ENCODE results near the gene TRIM28. TPM values are rescaled to one million over a fixed set of nuclear protein-coding genes. Genes with fewer than 3 reads are reported as not detected.

Gene TRIM28
- total and polyA plus RNA-seq, 9 of the 15 experiments (the other 6 are each of a cell fraction or from before 2014, with no cell fraction given): 12.1 to 797 (median 490) TPM

GRCh38 chr19:58560921-58561320, 17.1 kb downstream of the TRIM28 start:
- Histone ChIP-seq H4K20me1 (replicated peaks; ENCODE audit: control insufficient read depth, insufficient read depth, low read length) (no peaks in the 10 kb centered on the region), H3K27me3 (ENCODE audit: control insufficient read depth in 2 of 2, insufficient read depth in 2 of 2, low read length in 2 of 2) (no peaks in the 10 kb centered on the region), H3K4me2 (ENCODE audit: insufficient read depth, low read length) (peak overlapping the region; percentile 98; the same call in 1 of the 2 replicates), H3K9ac (ENCODE audit: insufficient read depth in 1 of 2, low read depth in 2 of 2, low read length in 2 of 2) (peak overlapping the region in 1 of 2 experiments; percentile 49; a peak in 2 of 4 replicates), H3K27ac (ENCODE audit: extremely low read depth, low read depth, low read length) (peak overlapping the region; percentile 94; the same call in 1 of the 3 replicates), H3K79me2 (ENCODE audit: control insufficient read depth, insufficient read depth, low read length) (peaks cover 43% of the 10 kb centered on the region), H3K9me3 (replicated peaks; ENCODE audit: control insufficient read depth, insufficient read depth, low read depth, low read length) (no peaks in the 10 kb centered on the region), H3K4me3 (no peak overlapping the region), H3K4me1 (replicated peaks in 1 of 2; ENCODE audit: control insufficient read depth in 2 of 2, insufficient read depth in 2 of 2, low read length in 2 of 2) (peaks cover 22 to 53% of the 10 kb centered on the region in 2 experiments), H3K36me3 (ENCODE audit: control insufficient read depth, insufficient read depth, low read length) (peaks cover 22% of the 10 kb centered on the region; the same call in 2 of the 3 replicates), H2AFZ (ENCODE audit: low read depth, low read length) (no peak overlapping the region), H3K9me1 (ENCODE audit: control insufficient read depth, insufficient read depth, low read length) (peaks cover 3% of the 10 kb centered on the region)
- no peak for ATAC-seq
- in situ Hi-C loops (cut with MboI) (no loop called here), intact Hi-C loops (cut with micrococcal nuclease) (no loop called here)
- POLR2A ChIA-PET: interaction anchor here (2.4 to 2.7 kb wide), 2 partner anchors 8 to 11 kb away, joined by 14 to 24 read pairs; partner anchors contain the start of gene MZF1
- no peak for DNase-seq (ENCODE audit: extremely low read depth in 1 of 4, low spot score in 3 of 4)
- FAIRE-seq: no peak
- no TSS peak for BruUV-seq (replicated peaks)
- CTCF ChIA-PET (ENCODE audit: low intra/inter-chr PET ratio): interaction anchor here (0.5 kb wide), 1 partner anchor 290 kb away, joined by 3 read pairs; no protein-coding TSS in a partner anchor
- TF ChIP-seq MTA1 (IDR thresholded peaks at IDR 0.05; ENCODE audit: borderline replicate concordance): no peak

- no peaks in the 10 kb centered on the region for H3K9me3 ChIP-seq (replicated peaks; ENCODE audit: control insufficient read depth, insufficient read depth, low read depth, low read length)
- H3K4me1 ChIP-seq (replicated peaks in 1 of 2; ENCODE audit: control insufficient read depth in 2 of 2, insufficient read depth in 2 of 2, low read length in 2 of 2): peaks cover 16 to 46% of the 10 kb centered on the region in 2 experiments; a peak in 4 of 5 replicates
- no peak overlapping the region for H3K27ac ChIP-seq (ENCODE audit: extremely low read depth, low read depth, low read length)
- no peaks in the 10 kb centered on the region for H4K20me1 ChIP-seq (replicated peaks; ENCODE audit: control insufficient read depth, insufficient read depth, low read length)
- H3K79me2 ChIP-seq (ENCODE audit: control insufficient read depth, insufficient read depth, low read length): peaks cover 37% of the 10 kb centered on the region
- TF ChIP-seq PBX2 (CRISPR knock-in tag; IDR thresholded peaks at IDR 0.05; ENCODE audit: low read depth) (0 out of 2 replicates have a peak, but pooled peaks have one; percentile 7), PBX2 (tag; conservative IDR thresholded peaks at IDR 0.05; ENCODE audit: low read depth) (no peak), ZNF76 (CRISPR knock-in tag; IDR thresholded peaks at IDR 0.05; ENCODE audit: borderline replicate concordance) (no peak), ZNF445 (CRISPR knock-in tag; IDR thresholded peaks at IDR 0.05; ENCODE audit: low read depth) (no peak)
- no peaks in the 10 kb centered on the region for H3K27me3 ChIP-seq (ENCODE audit: control insufficient read depth in 2 of 2, insufficient read depth in 2 of 2, low read length in 2 of 2)
- in situ Hi-C loops (cut with MboI) (no loop called here), intact Hi-C loops (cut with micrococcal nuclease) (no loop called here)
- no peak overlapping the region for H3K4me2 ChIP-seq (ENCODE audit: insufficient read depth, low read length)
- no peaks in the 10 kb centered on the region for H3K9me1 ChIP-seq (ENCODE audit: control insufficient read depth, insufficient read depth, low read length)
- no TSS peak for BruUV-seq (replicated peaks)
- H3K36me3 ChIP-seq (ENCODE audit: control insufficient read depth, insufficient read depth, low read length): peaks cover 16% of the 10 kb centered on the region; the same call in 2 of the 3 replicates
- no peak overlapping the region for H3K9ac ChIP-seq (ENCODE audit: insufficient read depth in 1 of 2, low read depth in 2 of 2, low read length in 2 of 2)
- ATAC-seq (no peak), FAIRE-seq (no peak), DNase-seq (ENCODE audit: extremely low read depth in 1 of 4, low spot score in 3 of 4) (no peak)
- no peak overlapping the region for H3K4me3 ChIP-seq
- no peak overlapping the region for H2AFZ ChIP-seq (ENCODE audit: low read depth, low read length)
- POLR2A ChIA-PET: interaction anchor here (2.7 kb wide), 1 partner anchor 10 kb away, joined by 24 read pairs; the partner anchor contains the start of gene MZF1
- 84% methylated on average over 14 of the region's 16 CpGs for WGBS (ENCODE audit: insufficient coverage, low coverage, missing lambda C conversion rate)
- CTCF ChIA-PET (ENCODE audit: low intra/inter-chr PET ratio): interaction anchor here (0.5 kb wide), 1 partner anchor 290 kb away, joined by 3 read pairs; no protein-coding TSS in a partner anchor
Measured at GRCh38 chr19:58561373-58562121, 17.7 kb downstream of the TRIM28 start.

All from K562 (cell line).